HCT116 (cell line): ENCODE results near the gene CST4. TPM values are rescaled to one million over a fixed set of nuclear protein-coding genes. Genes with fewer than 3 reads are reported as not detected.

ENCODE experiments used
- ATAC-seq: fragments of 200-7000 bp; cut with Tn5 transposase; 2 replicates; pipeline ENCODE4 v1.9.1; 2020; ENCODE audit warnings: mild to moderate bottlenecking, moderate library complexity
- BruUV-seq: library from RNA; stranded (reverse); fragments of 400-500 nt; replicated peaks from 2 replicates; lab custom pipeline; 2021; lab: Mats Ljungman, UMichigan
- CTCF ChIA-PET: fragments of 300-600 bp; sonication (Branson Sonifier 250); formaldehyde crosslinking; loops from one replicate; lab custom pipeline; 2021; ENCODE audit warnings: antibody characterized with exemption; lab: Charles Lee
- POLR2A ChIA-PET: fragments of 300-600, 350-600 bp; sonication (Branson Sonifier 250); formaldehyde crosslinking; loops from one replicate; lab custom pipeline; 2021; ENCODE audit warnings: antibody characterized with exemption; lab: Charles Lee
- RAD21 ChIA-PET, 2 experiments: fragments of 300-600 bp; sonication (Branson Sonifier 250); formaldehyde crosslinking; loops; one replicate each; lab custom pipeline; 2023; ENCODE audit warnings: low total read pairs in 2 of 2; ENCODE audit not compliant: uncharacterized antibody in 2 of 2, unreplicated experiment in 2 of 2, low non-redundant PET in 1 of 2; lab: Charles Lee
- DNase-seq: peaks from one replicate; pipeline ENCODE4 v3.0.0-alpha.2; 2010; ENCODE audit warnings: low read depth, low spot score
- H2AFZ ChIP-seq: fragments of 200-600 bp; shearing (Covaris generic), sonication (generic); 2 replicates; pipeline ENCODE4 v1.6.1; 2017; ENCODE audit warnings: low read depth, mixed run types, mixed read lengths, antibody characterized with exemption, low read length; ENCODE audit not compliant: poor library complexity, severe bottlenecking
- H3K27ac ChIP-seq: 2 replicates; pipeline ENCODE4 v1.5.1; 2012; ENCODE audit warnings: low read depth, low read length
- H3K27me3 ChIP-seq: fragments of 200-600 bp; sonication (generic); 2 replicates; pipeline ENCODE4 v1.6.1; 2016; ENCODE audit warnings: mixed run types, low read length, mixed read lengths; ENCODE audit not compliant: insufficient read depth
- H3K36me3 ChIP-seq, 2 experiments: fragments of 200-500 bp in 1 of 2; fragments of 200-600 bp in 1 of 2; sonication (Bioruptor generic) in 1 of 2; sonication (generic) in 1 of 2; 2 replicates each; pipeline versions ENCODE4 v1.5.1 to v1.6.1; 2014 to 2016; ENCODE audit warnings: low read length in 2 of 2, inconsistent platforms in 1 of 2, mixed read lengths in 1 of 2, mixed run types in 1 of 2; ENCODE audit not compliant: insufficient read depth in 2 of 2, control insufficient read depth in 1 of 2
- H3K4me1 ChIP-seq, 2 experiments: fragments of 200-600 bp in 1 of 2; sonication (generic) in 1 of 2; 2 replicates each; pipeline versions ENCODE4 v1.5.1 to v1.6.1; 2012 to 2017; ENCODE audit warnings: low read length in 2 of 2, inconsistent platforms in 1 of 2, mild to moderate bottlenecking in 1 of 2, mixed read lengths in 1 of 2, mixed run types in 1 of 2, moderate library complexity in 1 of 2; ENCODE audit not compliant: insufficient read depth in 2 of 2, control insufficient read depth in 1 of 2
- H3K4me2 ChIP-seq: fragments of 200-600 bp; sonication (generic); 2 replicates; pipeline ENCODE4 v1.6.1; 2017; ENCODE audit warnings: mixed run types, low read length, mixed read lengths
- H3K4me3 ChIP-seq, 2 experiments: fragments of 200-600 bp in 1 of 2; sonication (generic) in 1 of 2; replicated peaks in 1 of 2; 2 replicates each; pipeline ENCODE4 v1.5.1; 2011 to 2016; ENCODE audit warnings: low read length in 2 of 2, control low read depth in 1 of 2, low read depth in 1 of 2, mild to moderate bottlenecking in 1 of 2, mixed read lengths in 1 of 2, mixed run types in 1 of 2
- H3K79me2 ChIP-seq: fragments of 200-600 bp; sonication (generic); 2 replicates; pipeline ENCODE4 v1.6.1; 2017; ENCODE audit warnings: mild to moderate bottlenecking, mixed run types, low read length, moderate library complexity, mixed read lengths; ENCODE audit not compliant: insufficient read depth
- H3K9ac ChIP-seq: fragments of 200-600 bp; sonication (generic); 2 replicates; pipeline ENCODE4 v1.6.1; 2016; ENCODE audit warnings: low read length, mixed read lengths
- H3K9me2 ChIP-seq: fragments of 200-600 bp; sonication (generic), shearing (Covaris generic); 2 replicates; pipeline ENCODE4 v1.6.1; 2017; ENCODE audit warnings: mixed run types, mild to moderate bottlenecking, moderate library complexity; ENCODE audit not compliant: insufficient read depth
- H3K9me3 ChIP-seq, 2 experiments: fragments of 200-500 bp in 1 of 2; fragments of 200-600 bp in 1 of 2; sonication (Bioruptor generic) in 1 of 2; sonication (generic) in 1 of 2; 2 replicates each; pipeline ENCODE4 v1.6.1; 2014 to 2017; ENCODE audit warnings: low read length in 2 of 2, mixed read lengths in 2 of 2, inconsistent platforms in 1 of 2, low read depth in 1 of 2, mild to moderate bottlenecking in 1 of 2, mixed run types in 1 of 2, moderate library complexity in 1 of 2; ENCODE audit not compliant: control insufficient read depth in 1 of 2, insufficient read depth in 1 of 2
- H4K20me1 ChIP-seq: fragments of 200-600 bp; sonication (generic), shearing (Covaris generic); 2 replicates; pipeline ENCODE4 v1.6.1; 2017; ENCODE audit warnings: mixed run types, mild to moderate bottlenecking, moderate library complexity; ENCODE audit not compliant: insufficient read depth
- CTCF ChIP-seq, 3 experiments: fragments of 200-600 bp in 1 of 3; sonication (generic) in 1 of 3; IDR thresholded peaks in 2 of 3; conservative IDR thresholded peaks in 1 of 3; 2 replicates each; pipeline ENCODE4 v1.5.1; 2012 to 2017; ENCODE audit warnings: low read depth in 2 of 3, low read length in 2 of 3, antibody characterized with exemption in 1 of 3, borderline replicate concordance in 1 of 3, control low read depth in 1 of 3, mild to moderate bottlenecking in 1 of 3, mixed read lengths in 1 of 3, mixed run types in 1 of 3, moderate library complexity in 1 of 3; ENCODE audit not compliant: insufficient read depth in 1 of 3
- EGR1 ChIP-seq: IDR thresholded peaks from 2 replicates; pipeline ENCODE4 v1.6.1; 2012; ENCODE audit warnings: low read depth
- EZH2 ChIP-seq: fragments of 200-600 bp; sonication (generic); IDR thresholded peaks from 2 replicates; pipeline ENCODE4 v1.6.1; 2017; ENCODE audit warnings: antibody characterized with exemption, mixed run types
- EZH2phosphoT487 ChIP-seq: fragments of 200-600 bp; IDR thresholded peaks from 2 replicates; pipeline ENCODE4 v1.6.1; 2018; ENCODE audit warnings: antibody characterized with exemption, borderline replicate concordance
- FOSL1 ChIP-seq: IDR thresholded peaks from 2 replicates; pipeline ENCODE4 v1.6.1; 2012; ENCODE audit warnings: low read depth
- JUND ChIP-seq: IDR thresholded peaks from 2 replicates; pipeline ENCODE4 v1.6.1; 2012
- POLR2A ChIP-seq: IDR thresholded peaks from 2 replicates; pipeline ENCODE4 v1.7.0; 2011; ENCODE audit warnings: borderline replicate concordance; ENCODE audit not compliant: insufficient read depth, insufficient read length; ENCODE audit errors: extremely low read depth
- POLR2AphosphoS5 ChIP-seq: IDR thresholded peaks from 2 replicates; pipeline ENCODE4 v1.6.1; 2011; ENCODE audit warnings: mild to moderate bottlenecking, low read depth, low read length, moderate library complexity
- SIN3A ChIP-seq: IDR thresholded peaks from 2 replicates; pipeline ENCODE4 v1.6.1; 2012; ENCODE audit warnings: low read depth
- SP1 ChIP-seq: IDR thresholded peaks from 2 replicates; pipeline ENCODE4 v1.6.1; 2012; ENCODE audit warnings: low read depth
- TCF7L2 ChIP-seq: IDR thresholded peaks from 2 replicates; pipeline ENCODE4 v1.7.0; 2011; ENCODE audit warnings: borderline replicate concordance, inconsistent platforms; ENCODE audit not compliant: insufficient read depth, insufficient read length; ENCODE audit errors: extremely low read depth
- YY1 ChIP-seq: IDR thresholded peaks from 2 replicates; pipeline ENCODE4 v1.6.1; 2011; ENCODE audit warnings: low read length, low read depth, moderate library complexity, mild to moderate bottlenecking; ENCODE audit not compliant: insufficient replicate concordance; ENCODE audit errors: extremely low read depth
- ZBTB33 ChIP-seq: IDR thresholded peaks from 2 replicates; pipeline ENCODE4 v1.6.1; 2011; ENCODE audit warnings: mild to moderate bottlenecking, low read length, moderate library complexity; ENCODE audit not compliant: insufficient replicate concordance; ENCODE audit errors: extremely low read depth
- ZFX ChIP-seq: fragments of 450-650 bp; IDR thresholded peaks from 2 replicates; pipeline ENCODE4 v1.6.1; 2017
- ZNF274 ChIP-seq: fragments of 200-500 bp; sonication (Bioruptor generic); IDR thresholded peaks from 2 replicates; pipeline ENCODE4 v1.6.1; 2014; ENCODE audit warnings: mild to moderate bottlenecking, low read depth, low read length, inconsistent platforms
- intact Hi-C: fragments of 100-400 bp; cut with micrococcal nuclease; formaldehyde crosslinking; loops from 2 replicates; pipeline ENCODE4 v1.10.0; 2022
- total RNA-seq: library from RNA; stranded (reverse); gene quantifications from one replicate; pipeline ENCODE4 v1.2.1, GENCODE V29; 2021; ENCODE audit not compliant: unreplicated experiment
- TF ChIP-seq, protein P1 (sequence below): IDR thresholded peaks from 2 replicates; pipeline ENCODE4 v1.6.1; 2012
- TF ChIP-seq, protein P2 (sequence below): IDR thresholded peaks from 2 replicates; pipeline ENCODE4 v1.6.1; 2012

The CST4 gene
- total RNA-seq, 1 experiment from 2014 or later: not detected

DNA sequence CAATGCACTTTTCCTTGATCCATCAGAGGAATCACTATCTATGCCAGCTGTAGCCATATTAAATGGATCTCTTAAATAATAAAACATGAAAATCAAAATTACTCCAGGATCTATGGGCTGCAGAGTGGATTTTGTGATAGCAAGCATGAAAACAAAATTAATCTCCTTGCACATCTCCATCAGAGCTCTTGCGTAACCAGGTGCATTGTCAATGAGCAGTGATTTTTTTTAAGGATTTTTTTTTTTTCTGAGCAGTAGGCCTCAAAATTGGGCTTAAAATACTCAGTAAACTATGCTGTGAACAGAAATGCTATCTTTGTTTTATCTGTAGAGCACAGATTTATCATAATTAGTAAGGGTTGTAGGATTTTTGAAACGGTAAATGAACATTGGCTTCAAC is 39.6 kb downstream of the CST4 start:
- H3K36me3 ChIP-seq: no peaks in the 10 kb centered on the region
- H3K4me1 ChIP-seq: no peaks in the 10 kb centered on the region
- RAD21 ChIA-PET: no interaction called here
- no peak overlapping the region for H3K4me2 ChIP-seq
- H3K4me3 ChIP-seq: no peak overlapping the region
- TF ChIP-seq JUND: no peak
- TF ChIP-seq FOSL1: no peak
- TF ChIP-seq, protein P1, sequence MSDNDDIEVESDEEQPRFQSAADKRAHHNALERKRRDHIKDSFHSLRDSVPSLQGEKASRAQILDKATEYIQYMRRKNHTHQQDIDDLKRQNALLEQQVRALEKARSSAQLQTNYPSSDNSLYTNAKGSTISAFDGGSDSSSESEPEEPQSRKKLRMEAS: no peak
- H3K27ac ChIP-seq: no peak overlapping the region
- no peak overlapping the region for H3K9ac ChIP-seq
- no TSS peak for BruUV-seq
- H3K27me3 ChIP-seq: no peaks in the 10 kb centered on the region
- no peaks in the 10 kb centered on the region for H3K9me3 ChIP-seq
- intact Hi-C loops: no loop called here
- H3K9me2 ChIP-seq: no peaks in the 10 kb centered on the region
- DNase-seq (no peak), ATAC-seq (no peak)
- no peak overlapping the region for H2AFZ ChIP-seq
- H4K20me1 ChIP-seq: no peaks in the 10 kb centered on the region
- CTCF ChIA-PET: no interaction called here
- POLR2A ChIA-PET: no interaction called here
- no peaks in the 10 kb centered on the region for H3K79me2 ChIP-seq

DNA sequence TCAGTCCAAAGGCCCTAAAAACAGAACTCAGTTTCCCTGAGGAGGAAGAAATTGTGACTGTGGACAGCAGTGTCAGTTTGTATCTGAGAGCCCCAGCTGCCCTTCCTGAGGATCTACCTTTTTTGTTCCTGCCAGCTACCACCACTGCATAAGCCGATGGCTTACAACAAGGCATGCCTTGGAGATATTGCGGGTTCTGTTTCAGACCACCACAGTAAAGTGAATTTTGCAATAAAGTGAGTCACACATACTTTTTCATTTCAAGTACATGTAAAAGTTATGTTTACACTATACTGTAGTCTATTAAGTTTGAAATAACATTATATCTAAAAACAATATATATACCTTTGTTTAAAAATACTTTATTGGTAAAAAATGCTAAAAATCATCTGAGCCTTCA is 41.5 kb downstream of the CST4 start:
- DNase-seq (no peak), ATAC-seq (no peak)
- POLR2A ChIA-PET: no interaction called here
- H3K4me2 ChIP-seq: no peak overlapping the region
- H2AFZ ChIP-seq: no peak overlapping the region
- no TSS peak for BruUV-seq
- no peaks in the 10 kb centered on the region for H4K20me1 ChIP-seq
- no peak overlapping the region for H3K9ac ChIP-seq
- no peak overlapping the region for H3K4me3 ChIP-seq
- H3K9me3 ChIP-seq: no peaks in the 10 kb centered on the region
- H3K9me2 ChIP-seq: no peaks in the 10 kb centered on the region
- CTCF ChIA-PET: no interaction called here
- intact Hi-C loops: no loop called here
- H3K27ac ChIP-seq: no peak overlapping the region
- RAD21 ChIA-PET: no interaction called here
- H3K4me1 ChIP-seq: peaks cover 0 to 2% of the 10 kb centered on the region in 2 experiments; a peak in 1 of 4 replicates
- no peaks in the 10 kb centered on the region for H3K79me2 ChIP-seq
- H3K36me3 ChIP-seq: no peaks in the 10 kb centered on the region
- no peaks in the 10 kb centered on the region for H3K27me3 ChIP-seq
- no peak for TF ChIP-seq POLR2A
- TF ChIP-seq, protein P1: no peak
- TF ChIP-seq ZBTB33: no peak
- TF ChIP-seq CTCF (IDR thresholded peaks at IDR 0.05 in 2 of 3, conservative IDR thresholded peaks at IDR 0.05 in 1 of 3; ENCODE audit: borderline replicate concordance in 1 of 3, insufficient read depth in 1 of 3, low read depth in 2 of 3, low read length in 2 of 3): no peak
- TF ChIP-seq YY1: no peak
- TF ChIP-seq JUND: no peak
- no peak for TF ChIP-seq FOSL1
- TF ChIP-seq, protein P2, sequence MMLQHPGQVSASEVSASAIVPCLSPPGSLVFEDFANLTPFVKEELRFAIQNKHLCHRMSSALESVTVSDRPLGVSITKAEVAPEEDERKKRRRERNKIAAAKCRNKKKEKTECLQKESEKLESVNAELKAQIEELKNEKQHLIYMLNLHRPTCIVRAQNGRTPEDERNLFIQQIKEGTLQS: no peak
- no peak for TF ChIP-seq EZH2phosphoT487
- no peak for TF ChIP-seq TCF7L2
- TF ChIP-seq ZNF274: no peak
- no peak for TF ChIP-seq EZH2
- TF ChIP-seq POLR2AphosphoS5: no peak
- TF ChIP-seq SIN3A: no peak
- TF ChIP-seq SP1: no peak
- no peak for TF ChIP-seq EGR1
- TF ChIP-seq ZFX: no peak
